ENCODE data around the gene B4GALT1. TPM values are rescaled to one million over a fixed set of nuclear protein-coding genes. Genes with fewer than 3 reads are reported as not detected.
"Not testable (repeated sequence)": the region's sequence is repeated elsewhere in the genome, so short reads cannot be mapped to it uniquely, and the experiment has no call there.

Gene B4GALT1
- total and polyA plus RNA-seq, 8 donors = 6.4 to 125 (median 24.9) TPM

GRCh38 chr9:33099754-33100153 lies 67.4 kb downstream of the B4GALT1 start:
- TF ChIP-seq EP300 (IDR thresholded peaks at IDR 0.05) (no peak), POLR2A (IDR thresholded peaks at IDR 0.05) (no peak), CTCF (IDR thresholded peaks at IDR 0.05) (no peak), POLR2AphosphoS5 (IDR thresholded peaks at IDR 0.05) (no peak)
- no peaks in the 10 kb centered on the region for H3K27me3 ChIP-seq
- WGBS, 5 donors = 88 to 97% (median 94%) methylated on average over 2 of the region's 2 CpGs
- no peaks in the 10 kb centered on the region for H3K4me1 ChIP-seq
- H3K36me3 ChIP-seq = no peaks in the 10 kb centered on the region
- no peak overlapping the region for H3K4me3 ChIP-seq
- DNase-seq = no peak
- intact Hi-C loops (cut with DNase I; ENCODE audit: low total_unique reads) = no loop called here
- no peak overlapping the region for H3K27ac ChIP-seq
- no peaks in the 10 kb centered on the region for H3K9me3 ChIP-seq

- TF ChIP-seq POLR2AphosphoS5 (IDR thresholded peaks at IDR 0.05) (no peak), CTCF (IDR thresholded peaks at IDR 0.05) (no peak), EP300 (IDR thresholded peaks at IDR 0.05) (no peak)
- Histone ChIP-seq H3K27ac (no peak overlapping the region), H3K4me1 (no peaks in the 10 kb centered on the region), H3K36me3 (no peaks in the 10 kb centered on the region), H3K4me3 (no peak overlapping the region), H3K27me3 (no peaks in the 10 kb centered on the region), H3K9me3 (no peaks in the 10 kb centered on the region)
- DNase-seq = no peak
- WGBS, 5 donors = 77 to 86% (median 84%) methylated on average over 3 of the region's 3 CpGs
- intact Hi-C loops (cut with DNase I; ENCODE audit: low total_unique reads) = no loop called here
Measured at GRCh38 chr9:33097192-33097591, 69.9 kb downstream of the B4GALT1 start.

GRCh38 chr9:33092634-33093033 lies 74.5 kb downstream of the B4GALT1 start:
- no peaks in the 10 kb centered on the region for H3K27me3 ChIP-seq
- 74 to 83% (median 79%) methylated on average over 5 of the region's 5 CpGs for WGBS, 5 donors
- no peak for DNase-seq
- H3K4me3 ChIP-seq = no peak overlapping the region
- no peaks in the 10 kb centered on the region for H3K36me3 ChIP-seq
- H3K9me3 ChIP-seq = no peaks in the 10 kb centered on the region
- TF ChIP-seq POLR2AphosphoS5 (IDR thresholded peaks at IDR 0.05) (no peak), CTCF (IDR thresholded peaks at IDR 0.05) (no peak), POLR2A (IDR thresholded peaks at IDR 0.05) (no peak), EP300 (IDR thresholded peaks at IDR 0.05) (no peak)
- intact Hi-C loops (cut with DNase I; ENCODE audit: low total_unique reads) = no loop called here
- H3K27ac ChIP-seq = no peak overlapping the region
- no peaks in the 10 kb centered on the region for H3K4me1 ChIP-seq

- H3K4me3 ChIP-seq; H3K9me3 ChIP-seq; H3K27me3 ChIP-seq; H3K36me3 ChIP-seq; intact Hi-C loops (cut with DNase I; ENCODE audit: low total_unique reads); DNase-seq; H3K27ac ChIP-seq: not testable (repeated sequence)
- H3K4me1 ChIP-seq = peaks cover 11 to 27% (median 23%) of the 10 kb centered on the region in 4 donors
- 79 to 85% (median 80%) methylated on average over 8 to 9 of the region's 9 CpGs for WGBS, 5 donors
Measured at GRCh38 chr9:33085672-33086071, 81.5 kb downstream of the B4GALT1 start.

- H3K9me3 ChIP-seq = no peaks in the 10 kb centered on the region
- no peaks in the 10 kb centered on the region for H3K36me3 ChIP-seq
- peak overlapping the region; percentile 46 to 74 (median 59) for H3K27ac ChIP-seq
- WGBS, 5 donors = 23 to 40% (median 24%) methylated on average over 8 of the region's 8 CpGs
- no peak for TF ChIP-seq EP300 (IDR thresholded peaks at IDR 0.05)
- TF ChIP-seq POLR2A (IDR thresholded peaks at IDR 0.05) = no peak
- no peak for TF ChIP-seq POLR2AphosphoS5 (IDR thresholded peaks at IDR 0.05)
- no peak for TF ChIP-seq CTCF (IDR thresholded peaks at IDR 0.05)
- peaks cover 11 to 29% (median 25%) of the 10 kb centered on the region in 4 donors for H3K4me1 ChIP-seq
- intact Hi-C loops (cut with DNase I; ENCODE audit: low total_unique reads) = loop anchor here (5.0 kb wide), 1 partner anchor 145 kb away; no protein-coding TSS in a partner anchor
- no peaks in the 10 kb centered on the region for H3K27me3 ChIP-seq
- peak; percentile 40 to 73 for DNase-seq
- H3K4me3 ChIP-seq = no peak overlapping the region
Measured at GRCh38 chr9:33082538-33083326, 84.4 kb downstream of the B4GALT1 start.
